GM21737 (cell line): ENCODE measurements around the gene GFRA1.

ENCODE experiments used
- ATAC-seq: cut with Tn5 transposase; IDR thresholded peaks from one replicate; pipeline ENCODE4 v1.9.1; 2021; ENCODE audit warnings: mild to moderate bottlenecking, moderate library complexity; ENCODE audit not compliant: unreplicated experiment

The GFRA1 gene

DNA sequence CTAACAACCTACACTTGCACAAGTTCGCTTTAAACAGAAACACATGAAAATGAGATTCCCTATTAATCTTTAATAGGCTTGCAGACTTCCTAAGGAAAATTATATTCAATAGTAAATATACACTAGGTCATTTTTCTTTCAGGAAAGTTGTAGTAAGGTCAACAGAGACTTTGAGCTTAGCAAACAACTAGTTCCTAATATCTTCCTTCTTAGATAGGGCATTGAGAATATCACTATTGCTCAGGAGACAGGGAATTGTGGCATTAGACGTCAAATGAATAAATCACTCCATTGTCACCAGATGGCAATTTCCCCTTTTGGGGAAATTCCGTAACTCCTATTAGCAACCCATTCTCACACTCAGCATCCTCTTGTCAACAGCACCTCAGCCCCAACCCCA is 164.9 kb downstream of the GFRA1 start:
- no peak for ATAC-seq

DNA sequence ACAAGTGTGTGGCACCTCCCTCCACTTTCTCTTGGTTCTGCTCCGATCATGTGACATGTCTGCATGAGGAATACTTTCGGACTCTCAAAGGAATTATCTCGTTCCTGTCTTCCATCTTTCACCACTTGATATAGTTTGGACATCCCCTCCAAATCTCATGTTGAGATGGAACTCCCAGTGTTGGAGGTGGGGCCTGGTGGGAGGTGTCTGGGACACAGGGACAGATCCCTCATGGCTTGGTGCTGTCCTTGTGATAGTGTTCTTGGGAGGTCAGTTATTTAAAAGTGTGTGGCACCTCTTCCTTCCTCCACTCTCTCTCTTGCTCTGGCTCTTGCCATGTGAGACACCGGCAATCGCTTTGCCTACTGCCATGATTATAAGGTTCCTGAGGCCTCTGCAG is 166.4 kb downstream of the GFRA1 start:
- ATAC-seq = no peak

DNA sequence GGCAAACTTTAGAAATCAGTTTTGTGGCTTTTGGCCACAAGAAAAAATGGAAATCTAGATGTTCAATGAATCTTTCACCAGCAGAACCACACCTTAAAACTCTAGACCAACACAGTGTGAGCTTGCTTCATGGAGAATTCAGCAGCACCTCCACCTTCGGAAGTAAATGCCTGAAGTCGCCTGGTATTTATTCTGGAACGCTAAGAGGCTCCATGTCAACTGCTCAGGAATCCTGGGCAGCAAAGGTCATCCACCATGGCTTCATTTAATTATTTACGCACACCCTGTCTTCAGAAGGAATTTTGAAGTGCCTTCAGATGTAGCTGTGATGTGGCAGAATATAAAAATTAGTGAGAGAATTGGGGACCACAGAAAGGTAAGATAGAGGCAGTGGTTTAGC is 167.7 kb downstream of the GFRA1 start:
- no peak for ATAC-seq

DNA sequence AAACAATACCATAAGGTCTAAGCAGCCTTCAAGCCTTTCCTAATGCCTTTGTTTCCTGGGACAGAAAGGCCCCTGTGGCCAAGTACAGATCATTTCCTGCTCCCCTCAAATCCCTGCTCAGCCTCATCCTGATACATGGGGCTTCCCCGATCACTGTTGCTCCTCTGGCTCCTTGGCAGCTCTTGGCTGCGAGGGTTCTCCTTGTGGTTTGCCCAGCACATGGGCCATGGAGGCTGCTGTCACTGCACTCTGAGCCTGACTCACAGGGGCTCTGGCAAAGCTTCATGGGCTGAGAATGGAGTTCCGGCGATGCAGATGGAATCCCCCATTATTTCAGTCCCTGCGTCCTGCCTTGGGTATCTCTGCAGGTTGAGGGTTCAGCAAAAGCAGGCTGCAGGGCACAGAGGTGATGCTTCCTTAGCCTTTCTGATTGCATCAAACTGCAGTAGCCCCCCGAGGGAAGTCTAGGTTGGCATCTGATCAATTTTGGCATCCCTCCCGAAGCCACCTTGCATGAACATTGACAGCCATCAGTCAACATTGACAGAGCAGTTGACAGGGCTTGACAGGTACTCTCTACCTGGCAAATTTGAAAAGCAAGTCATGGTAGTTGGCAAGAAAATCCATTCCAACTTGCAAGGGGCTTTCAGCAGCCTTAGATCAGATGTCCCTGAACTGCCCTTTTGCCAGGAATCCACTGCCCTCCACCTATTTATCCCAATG is 168.6 kb downstream of the GFRA1 start:
- ATAC-seq = no peak

DNA sequence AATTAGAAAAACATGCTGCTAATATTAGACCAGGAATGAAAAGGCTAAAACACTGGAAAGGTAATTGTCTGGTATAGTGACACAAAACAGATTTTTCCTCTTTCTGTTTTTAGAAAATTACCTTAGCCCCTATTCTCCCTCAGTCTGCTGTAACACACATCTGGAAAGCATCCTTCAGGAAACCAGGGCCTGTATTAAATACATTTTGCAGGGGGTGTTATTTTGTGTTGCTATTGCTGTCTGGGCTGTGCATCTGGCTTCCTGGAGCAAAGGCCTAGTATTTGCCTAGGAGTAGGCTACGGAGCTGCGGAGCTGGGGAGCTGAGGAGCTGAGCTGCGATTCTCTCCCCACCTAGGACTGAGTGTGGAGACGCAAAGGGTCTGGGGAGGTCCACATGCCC is 169.3 kb downstream of the GFRA1 start:
- ATAC-seq = no peak

DNA sequence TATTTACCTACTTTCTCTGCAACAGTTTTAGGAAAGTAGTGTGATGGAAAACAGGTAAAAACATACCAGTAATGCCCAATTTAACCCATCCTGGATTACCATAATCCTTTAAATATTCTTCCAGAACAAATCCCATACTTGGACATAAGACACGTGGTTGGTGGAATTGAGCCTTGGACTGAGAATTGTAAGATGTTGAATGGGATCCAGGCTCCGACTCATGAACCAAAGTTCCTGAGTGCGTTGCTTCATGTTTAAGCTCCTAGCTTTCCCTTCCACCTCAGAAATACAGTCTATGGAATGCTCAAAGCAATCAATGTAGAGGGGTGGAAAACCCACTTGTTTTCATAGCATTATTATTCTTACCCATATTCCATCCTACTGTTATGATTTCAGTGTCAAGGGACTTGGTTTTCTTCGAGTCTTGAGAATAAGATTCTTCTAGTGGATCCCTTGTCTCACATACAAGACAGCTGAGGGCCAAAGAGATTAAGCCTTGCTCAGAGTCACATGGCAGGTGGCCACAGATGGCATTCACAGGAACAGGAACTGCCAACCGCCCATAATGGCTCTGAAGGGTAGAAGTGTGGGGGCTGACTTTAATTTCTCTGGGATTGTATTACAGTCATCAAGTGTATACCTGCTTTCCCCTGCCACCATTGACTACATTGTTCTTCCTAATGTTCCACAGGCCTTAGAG is 171.2 kb downstream of the GFRA1 start:
- ATAC-seq = no peak

DNA sequence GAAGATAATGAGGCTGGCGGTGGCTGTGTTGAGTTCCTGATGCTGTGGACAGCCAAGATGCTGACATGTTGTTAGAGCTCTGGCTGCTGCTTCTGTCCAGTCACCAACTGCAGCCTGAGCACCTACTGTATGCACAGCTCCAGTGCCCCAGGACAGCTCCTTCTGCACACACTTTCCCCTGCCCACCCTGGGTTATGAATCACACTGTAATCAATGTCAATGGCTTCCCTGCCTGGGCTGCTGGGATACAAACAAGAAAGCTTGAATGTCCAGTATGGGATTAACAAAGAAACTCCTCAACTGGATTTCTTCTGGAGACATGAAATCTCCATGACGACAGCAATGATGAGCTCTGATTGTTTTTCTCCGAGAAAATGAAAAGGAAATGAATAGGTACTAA is 172.0 kb downstream of the GFRA1 start:
- ATAC-seq = no peak

DNA sequence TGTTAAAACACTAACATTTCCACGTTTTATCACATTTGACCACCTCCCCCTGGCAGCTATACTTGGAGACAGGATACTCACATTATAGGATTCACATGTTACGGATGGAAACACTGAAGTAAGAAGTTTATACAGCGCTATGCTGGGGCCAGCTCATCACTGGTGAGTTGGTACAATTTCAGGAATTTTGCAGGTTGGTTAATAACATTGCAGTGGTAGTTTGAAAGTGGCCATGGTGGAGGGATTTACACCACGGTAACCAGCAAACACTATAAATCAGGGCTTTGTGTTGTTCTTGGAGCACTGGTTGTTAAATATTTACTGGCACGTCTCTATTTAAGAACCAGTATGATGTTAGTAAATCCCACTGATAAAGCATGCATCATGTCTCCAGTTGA is 174.0 kb downstream of the GFRA1 start:
- ATAC-seq = no peak

DNA sequence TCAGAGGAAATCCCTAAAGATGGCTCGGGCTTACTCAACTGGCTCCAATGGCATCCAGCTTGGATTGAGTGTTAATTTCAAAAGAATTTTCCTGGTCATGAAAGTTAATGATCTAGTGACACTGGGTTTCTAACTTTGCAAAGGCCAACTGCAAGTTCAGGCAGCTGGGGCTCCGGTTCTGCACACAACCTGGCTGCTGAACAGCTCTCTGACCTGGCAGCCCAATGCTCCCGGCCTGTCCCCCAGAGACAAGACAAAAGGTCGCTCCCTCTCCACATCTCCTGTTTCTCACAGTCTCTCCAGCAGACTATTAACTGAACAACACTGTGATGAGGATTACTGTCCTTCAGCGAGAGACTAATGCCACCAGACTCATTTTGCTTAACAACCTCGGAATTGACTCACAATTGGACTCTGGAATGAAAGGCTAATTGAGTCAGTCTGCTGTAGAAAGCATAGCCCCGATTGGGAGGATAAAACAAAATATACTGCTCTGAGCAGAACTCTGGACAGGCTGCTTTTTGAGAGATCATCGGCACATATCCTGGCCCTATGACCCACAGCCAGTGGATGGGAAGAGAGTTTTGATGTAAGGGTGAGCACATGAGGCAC is 174.5 kb downstream of the GFRA1 start:
- ATAC-seq = no peak

DNA sequence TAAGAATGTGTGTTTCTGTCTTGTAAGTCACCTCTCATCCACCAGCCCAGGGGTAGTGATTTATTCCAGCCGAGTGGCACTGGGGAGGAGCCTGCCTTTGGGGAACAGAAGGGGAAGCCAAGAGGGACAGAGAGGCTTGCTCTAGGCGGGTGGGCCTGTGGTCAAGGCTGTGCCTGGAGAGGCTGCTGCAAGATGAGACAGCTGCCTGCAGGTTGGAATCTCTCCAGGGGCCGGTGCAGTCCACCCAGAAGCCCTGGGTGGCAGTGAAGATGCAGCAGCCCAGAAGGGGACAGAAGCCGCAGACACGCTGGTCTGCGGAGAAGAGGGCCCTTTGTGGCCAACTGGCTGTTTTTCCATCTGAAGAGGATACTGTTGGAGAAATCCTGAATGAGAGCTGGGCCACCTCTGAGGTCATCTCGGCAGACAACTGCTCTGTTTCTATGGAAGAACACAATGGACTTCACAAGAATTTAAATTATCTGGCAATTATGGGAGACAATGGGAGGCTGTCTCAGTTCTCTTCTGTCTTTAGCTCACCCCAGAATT is 175.7 kb downstream of the GFRA1 start:
- ATAC-seq = no peak

DNA sequence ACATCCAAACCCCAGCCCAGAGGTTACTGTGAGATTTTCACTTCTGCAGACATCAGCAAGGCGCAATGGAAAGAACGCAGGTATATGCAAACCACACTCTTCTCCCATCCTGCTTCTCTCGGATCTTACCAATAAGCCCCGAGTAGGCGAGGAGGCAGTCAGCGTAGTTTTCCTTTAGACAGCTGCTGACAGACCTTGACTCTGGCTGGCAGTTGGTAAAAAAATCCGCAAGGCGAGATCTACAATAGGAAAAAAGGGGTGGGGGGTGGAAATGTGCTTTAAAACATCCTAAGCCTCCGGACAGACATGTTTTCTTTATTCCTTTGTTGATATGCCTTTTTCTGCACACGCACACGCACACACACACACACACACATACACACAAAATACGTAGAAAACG is 176.5 kb downstream of the GFRA1 start:
- no peak for ATAC-seq

DNA sequence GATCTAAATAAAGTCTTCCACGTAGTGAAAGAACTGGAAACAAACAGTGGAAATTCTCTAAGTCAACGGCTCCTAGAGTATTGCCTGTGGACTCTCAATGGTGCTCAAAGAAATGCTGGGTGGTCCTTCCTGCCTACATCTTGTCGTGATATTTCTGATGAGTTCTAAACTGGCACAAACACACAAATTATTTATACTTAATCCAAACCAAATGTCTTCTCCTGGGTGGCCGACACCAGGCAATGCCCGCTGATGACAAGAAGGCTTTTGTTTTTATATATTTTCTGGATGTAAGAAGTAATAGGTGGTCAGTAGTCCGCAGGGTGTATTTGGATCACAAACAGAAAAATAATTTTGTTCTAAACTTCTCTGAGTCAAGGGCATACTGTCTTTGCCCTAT is 178.7 kb downstream of the GFRA1 start:
- no peak for ATAC-seq

DNA sequence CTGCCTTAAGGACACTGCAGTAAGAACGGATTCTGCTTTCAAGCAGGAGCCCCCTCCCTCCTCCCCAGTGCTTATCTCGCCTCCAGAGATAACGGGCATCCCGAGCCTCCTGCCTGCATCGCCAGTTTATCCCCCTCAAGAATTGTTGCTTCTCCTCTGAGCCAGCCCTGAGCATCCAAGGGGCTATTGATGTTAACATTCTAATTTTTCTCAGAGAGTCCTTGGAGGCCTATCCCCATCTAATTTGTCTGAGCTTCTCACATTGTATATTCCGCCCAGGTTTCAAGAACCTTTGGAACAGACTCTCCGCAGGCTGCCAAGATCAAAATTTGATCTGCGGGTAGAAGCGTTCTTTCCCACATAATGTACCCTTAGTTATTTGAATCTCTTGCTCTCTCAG is 180.0 kb downstream of the GFRA1 start:
- ATAC-seq = no peak

DNA sequence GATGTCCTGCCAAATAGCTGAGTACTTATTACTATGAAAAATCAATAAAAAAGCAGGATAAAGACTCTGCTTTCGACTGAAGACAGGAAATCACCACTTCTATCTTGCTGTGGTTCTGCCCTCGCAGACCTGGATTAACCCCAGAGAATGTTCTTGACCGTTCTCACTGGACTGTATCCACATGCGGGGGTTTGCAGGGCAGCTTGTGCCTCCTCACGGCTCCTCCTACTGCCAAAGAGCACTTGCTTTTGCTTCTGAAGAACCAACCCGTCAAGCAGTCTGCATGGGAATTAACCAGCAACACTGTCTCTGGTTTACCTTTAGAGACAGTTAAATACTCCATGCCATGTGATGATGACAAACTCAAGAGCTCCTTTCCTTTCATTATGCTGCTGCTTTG is 184.0 kb downstream of the GFRA1 start:
- no peak for ATAC-seq

DNA sequence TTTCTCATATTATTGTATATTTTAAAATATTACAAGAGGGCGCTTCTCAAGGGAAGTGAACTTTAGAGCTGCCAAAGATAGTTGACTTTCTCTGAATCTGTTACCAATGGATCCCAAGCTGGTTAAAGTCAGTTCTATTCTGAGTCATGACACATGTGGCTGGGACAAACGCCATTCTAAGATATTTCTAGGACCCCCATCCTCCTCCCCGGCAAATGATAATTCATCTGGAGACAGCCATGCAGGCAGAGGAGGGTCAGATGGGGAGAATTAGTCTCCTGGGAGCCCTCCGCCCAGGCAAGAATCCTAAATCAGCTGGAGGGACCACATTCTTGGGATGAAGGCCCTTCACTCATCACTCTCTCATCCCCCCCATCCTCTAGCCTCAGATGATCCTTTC is 187.7 kb downstream of the GFRA1 start:
- no peak for ATAC-seq

DNA sequence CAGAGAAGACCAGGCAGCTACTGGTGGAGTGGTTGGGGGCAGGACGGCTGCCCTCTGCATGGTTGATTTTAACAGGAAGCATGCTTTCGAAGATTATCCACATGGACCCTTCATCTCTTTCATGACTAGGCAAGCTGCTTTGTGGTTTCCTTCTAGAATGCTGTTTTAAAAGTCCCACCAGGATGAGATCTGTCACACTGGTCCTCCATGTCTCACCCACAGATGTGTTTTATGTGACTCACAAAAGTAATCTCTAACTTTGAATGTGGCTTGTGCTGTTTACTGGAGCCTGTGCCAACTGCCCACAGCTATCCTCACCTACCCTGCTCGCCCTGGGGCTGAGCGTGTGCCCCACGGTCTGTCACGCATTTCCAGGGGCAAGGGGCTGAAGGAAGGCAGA is 188.8 kb downstream of the GFRA1 start:
- no peak for ATAC-seq

DNA sequence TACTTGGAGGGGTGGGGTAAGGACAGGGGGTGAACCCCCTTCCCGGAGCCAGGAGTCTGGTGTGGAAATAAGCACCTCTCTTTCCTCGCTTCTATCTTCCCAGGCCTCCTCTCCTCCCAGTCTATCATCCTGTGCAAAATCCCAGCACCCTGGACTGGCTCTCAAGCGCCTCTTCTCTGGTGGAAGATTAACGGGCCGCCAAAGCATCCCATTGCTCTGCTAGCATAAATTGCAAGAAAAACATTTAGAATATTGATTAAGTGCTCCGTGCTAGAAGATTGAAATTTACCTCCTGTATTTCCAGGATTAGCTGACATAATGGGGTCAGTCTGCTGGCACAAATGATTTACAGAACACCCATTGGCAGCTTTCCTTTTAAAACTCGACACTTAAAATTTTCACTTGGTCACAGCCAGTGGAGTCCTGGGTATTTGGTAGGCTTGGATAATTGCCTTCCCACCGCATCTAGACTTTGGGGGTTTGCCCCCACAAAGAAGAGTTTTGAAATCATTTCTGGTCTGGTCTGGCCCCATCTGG is 189.7 kb downstream of the GFRA1 start:
- no peak for ATAC-seq

DNA sequence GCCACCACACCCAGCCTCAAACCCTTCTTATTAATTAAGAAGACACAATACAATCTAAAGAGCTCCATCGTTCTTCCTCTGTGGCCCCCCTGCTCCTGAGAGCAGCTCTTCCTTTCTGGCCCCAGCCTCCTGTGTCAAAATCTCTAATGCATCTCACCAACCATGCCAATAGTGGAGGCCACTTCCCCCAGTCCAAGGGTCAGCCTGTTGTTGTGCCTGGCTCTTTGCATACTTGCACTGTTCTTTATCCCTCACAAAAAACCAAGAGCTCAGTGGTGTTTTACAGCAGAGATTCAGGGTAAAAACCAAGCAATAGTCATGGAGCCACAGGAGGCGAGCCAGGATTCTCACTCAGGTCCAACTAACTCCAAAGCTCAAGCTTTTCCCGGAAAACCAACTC is 190.2 kb downstream of the GFRA1 start:
- ATAC-seq = no peak

DNA sequence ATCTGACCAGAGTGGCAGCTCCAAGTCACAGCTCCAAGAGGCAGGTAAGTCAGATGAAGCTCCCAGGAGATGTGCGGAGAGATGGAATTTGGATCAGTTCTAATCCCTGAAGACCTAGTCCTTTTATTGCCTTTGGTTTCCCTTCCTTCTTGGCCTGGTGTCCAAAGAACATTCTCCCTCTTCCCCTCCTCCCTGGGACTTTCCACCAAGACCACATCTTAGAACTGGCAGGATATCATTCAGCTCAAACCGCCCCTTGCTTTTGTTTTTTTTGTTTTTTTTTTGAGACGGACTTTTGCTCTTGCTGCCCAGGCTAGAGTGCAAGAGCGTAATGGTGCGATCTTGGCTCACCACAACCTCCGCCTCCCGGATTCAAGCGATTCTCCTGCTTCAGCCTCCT is 190.8 kb downstream of the GFRA1 start:
- ATAC-seq = no peak

DNA sequence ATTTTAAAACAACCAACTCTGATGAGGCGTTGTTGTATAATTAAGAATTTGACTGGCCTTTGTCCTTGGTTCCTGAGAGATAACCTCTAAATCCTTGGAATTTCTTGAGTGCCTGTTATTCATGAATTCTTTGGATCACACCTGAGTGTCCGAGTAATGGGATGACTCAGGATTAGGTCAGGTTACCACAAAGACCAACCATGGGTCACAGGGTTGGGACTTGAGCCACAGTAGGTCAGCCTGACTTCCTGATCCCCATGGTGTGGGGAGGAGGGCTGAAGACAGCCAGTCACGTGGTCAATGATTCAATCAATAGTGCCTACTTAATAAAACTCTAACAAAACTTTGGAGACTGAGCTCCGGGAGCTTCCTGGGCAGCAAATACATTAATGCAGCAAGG is 192.5 kb downstream of the GFRA1 start:
- ATAC-seq = no peak

DNA sequence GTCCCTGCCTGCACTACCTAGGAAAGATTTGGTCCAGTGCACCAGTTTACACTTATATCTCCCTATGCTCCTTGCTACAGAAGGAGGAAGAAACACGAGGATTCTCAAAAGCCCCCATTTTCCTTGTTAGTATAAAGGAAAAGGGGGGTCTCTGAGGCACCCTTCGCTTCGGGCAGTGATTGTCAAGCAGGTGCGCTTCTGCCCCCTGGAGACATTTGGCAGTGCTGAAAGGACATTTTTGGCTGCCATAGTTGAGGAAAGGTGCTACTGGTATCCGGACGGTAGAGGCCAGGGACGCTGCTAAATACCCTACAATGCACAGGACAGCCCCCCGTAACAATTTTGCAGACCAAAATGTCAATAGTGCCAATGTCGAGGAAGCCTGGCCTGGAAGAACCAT is 193.7 kb downstream of the GFRA1 start:
- ATAC-seq = no peak

DNA sequence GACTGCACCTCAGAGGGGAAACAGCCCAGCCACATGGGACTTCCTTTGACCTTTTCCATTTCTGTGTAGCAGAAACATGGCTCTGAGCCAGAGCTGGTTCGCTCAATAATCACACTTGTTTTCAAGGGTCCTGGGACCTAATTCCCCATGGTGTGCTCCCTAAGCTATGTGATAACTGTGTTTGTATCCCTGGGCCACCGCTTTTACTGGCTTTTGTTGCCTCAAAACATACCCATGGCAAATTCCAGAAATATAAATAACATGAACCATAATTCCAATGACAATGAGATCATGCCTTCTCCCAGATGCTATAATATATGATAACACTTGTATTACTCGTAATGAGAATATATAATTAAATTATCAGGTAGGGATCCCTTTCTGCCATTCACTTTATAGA is 196.4 kb downstream of the GFRA1 start:
- no peak for ATAC-seq
